ENCODE measurements around the gene KRT25. TPM values are rescaled to one million over a fixed set of nuclear protein-coding genes. Genes with fewer than 3 reads are reported as not detected.

Gene KRT25, protein sequence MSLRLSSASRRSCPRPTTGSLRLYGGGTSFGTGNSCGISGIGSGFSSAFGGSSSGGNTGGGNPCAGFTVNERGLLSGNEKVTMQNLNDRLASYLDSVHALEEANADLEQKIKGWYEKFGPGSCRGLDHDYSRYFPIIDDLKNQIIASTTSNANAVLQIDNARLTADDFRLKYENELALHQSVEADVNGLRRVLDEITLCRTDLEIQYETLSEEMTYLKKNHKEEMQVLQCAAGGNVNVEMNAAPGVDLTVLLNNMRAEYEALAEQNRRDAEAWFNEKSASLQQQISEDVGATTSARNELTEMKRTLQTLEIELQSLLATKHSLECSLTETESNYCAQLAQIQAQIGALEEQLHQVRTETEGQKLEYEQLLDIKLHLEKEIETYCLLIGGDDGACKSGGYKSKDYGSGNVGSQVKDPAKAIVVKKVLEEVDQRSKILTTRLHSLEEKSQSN
- total RNA-seq (2012; rRNA removed) (not detected in 2 replicates), polyA plus RNA-seq (2012; rRNA removed) (not detected in 2 replicates), Bru-seq, nascent RNA (not detected), BruChase-seq, experiment 1, labeled RNA remaining after a 6-hour chase (not detected), BruChase-seq, experiment 2, labeled RNA remaining after a 2-hour chase (not detected)
- polyA plus RNA-seq (2012; cell fraction: cytosol; rRNA removed): not detected in 2 replicates
- not detected in 2 replicates for polyA plus RNA-seq (2012; cell fraction: nucleus; rRNA removed; ENCODE audit: low replicate concordance)
- long read RNA-seq: 0 reads

- no peak within 1 kb of the TSS for H3K18ac ChIP-seq (ENCODE audit: low read depth, low read length)
- ChIA-PET POLR2A (ENCODE audit: unreplicated experiment) (no interaction called here), CTCF (no interaction called here)
- H4K5ac ChIP-seq (ENCODE audit: low read depth, low read length): no peak within 1 kb of the TSS
- H2BK15ac ChIP-seq (ENCODE audit: low read depth, low read length): no peak within 1 kb of the TSS
- BruUV-seq (replicated peaks): no TSS peak
- ATAC-seq (ENCODE audit: low read depth) (no peak), DNase-seq (no peak)
- H3K4me3 ChIP-seq (ENCODE audit: insufficient read depth, low read depth, low read length): no peak within 1 kb of the TSS
- no peaks in the 10 kb centered on the region; the same call in 1 of the 2 replicates for H3K9me3 ChIP-seq (ENCODE audit: control insufficient read depth, insufficient read depth, low read length)
- no peaks in the 10 kb centered on the region for H4K20me1 ChIP-seq (ENCODE audit: insufficient read depth, low read length)
- no peak within 1 kb of the TSS for H4K91ac ChIP-seq (ENCODE audit: insufficient read depth, low read depth, low read length)
- no CpG with 5 or more reads among the region's 4 CpGs for whole genome bisulfite sequencing, 2 experiments (ENCODE audit: extremely low coverage in 2 of 2, insufficient read length in 1 of 2)
- no peak within 1 kb of the TSS for H2BK20ac ChIP-seq (ENCODE audit: low read depth, low read length)
- H2AFZ ChIP-seq (replicated peaks; ENCODE audit: low read length, poor library complexity): no peak within 1 kb of the TSS
- no peak within 1 kb of the TSS for H3K27ac ChIP-seq (ENCODE audit: insufficient read depth, low read length)
- no peak within 1 kb of the TSS for H3K56ac ChIP-seq (ENCODE audit: extremely low read depth, insufficient read depth, low read length)
- no peak within 1 kb of the TSS for H3K4me2 ChIP-seq (ENCODE audit: low read depth, low read length)
- H3K14ac ChIP-seq (replicated peaks; ENCODE audit: low read depth, low read length): no peak within 1 kb of the TSS
- no peak within 1 kb of the TSS for H4K8ac ChIP-seq (ENCODE audit: low read depth in 2 of 2, low read length in 2 of 2)
- no peaks in the 10 kb centered on the region for H3K9me1 ChIP-seq (ENCODE audit: insufficient read depth, low read length)
- H3K9ac ChIP-seq (ENCODE audit: low read depth, low read length): no peak within 1 kb of the TSS
- no peak within 1 kb of the TSS for H2BK5ac ChIP-seq (ENCODE audit: low read depth, low read length, poor library complexity, severe bottlenecking)
- no peak within 1 kb of the TSS for H2BK120ac ChIP-seq (ENCODE audit: low read depth, low read length)
- H3K79me1 ChIP-seq (ENCODE audit: low read depth in 1 of 2, low read length in 2 of 2): no peaks in the 10 kb centered on the region
- H3K36me3 ChIP-seq (ENCODE audit: control insufficient read depth, insufficient read depth, low read length): no peaks in the 10 kb centered on the region
- in situ Hi-C loops (cut with MboI; ENCODE audit: low sequenced_read_pairs): no loop called here
- dilution Hi-C loops (cut with HindIII; ENCODE audit: low sequenced_read_pairs, unreplicated experiment): no loop called here
- H3K23ac ChIP-seq (ENCODE audit: low read depth, low read length): no peak within 1 kb of the TSS
- peaks cover 13% of the 10 kb centered on the region for H3K27me3 ChIP-seq (ENCODE audit: control insufficient read depth, insufficient read depth, low read length)
- H3K4me1 ChIP-seq (ENCODE audit: control insufficient read depth, insufficient read depth, low read length): no peaks in the 10 kb centered on the region
- H3K4ac ChIP-seq (ENCODE audit: low read depth, low read length): no peak within 1 kb of the TSS
- H2AK5ac ChIP-seq (ENCODE audit: low read depth, low read length): no peak within 1 kb of the TSS
- intact Hi-C loops (cut with micrococcal nuclease): loop anchor here (10.0 kb wide), 1 partner anchor 50 kb away; the partner anchor contains the start of gene KRT24
- no peak within 1 kb of the TSS for H2AK9ac ChIP-seq (replicated peaks; ENCODE audit: low read depth, low read length, poor library complexity)
- no peak for TF ChIP-seq ELK1 (IDR thresholded peaks at IDR 0.05; ENCODE audit: borderline replicate concordance, low read depth, low read length)
- no peak for TF ChIP-seq NFE2L2 (IDR thresholded peaks at IDR 0.05; ENCODE audit: low read depth, low read length)
- TF ChIP-seq RCOR1 (IDR thresholded peaks at IDR 0.05; ENCODE audit: insufficient replicate concordance, low read length): no peak
- no peak for TF ChIP-seq SMC3 (IDR thresholded peaks at IDR 0.05; ENCODE audit: low read depth, low read length)
- no peak for TF ChIP-seq CEBPB (IDR thresholded peaks at IDR 0.05; ENCODE audit: low read depth, low read length)
- TF ChIP-seq USF2 (IDR thresholded peaks at IDR 0.05; ENCODE audit: low read depth, low read length): no peak
- no peak for TF ChIP-seq CTCF (conservative IDR thresholded peaks at IDR 0.05; ENCODE audit: low read depth, low read length)
- no peak for TF ChIP-seq POLR2A (IDR thresholded peaks at IDR 0.05; ENCODE audit: low read depth, low read length)
- no peak for TF ChIP-seq CHD1 (IDR thresholded peaks at IDR 0.05; ENCODE audit: low read depth, low read length)
- TF ChIP-seq MAZ (IDR thresholded peaks at IDR 0.05; ENCODE audit: borderline replicate concordance, low read depth, low read length): no peak
- TF ChIP-seq FOS (IDR thresholded peaks at IDR 0.05; ENCODE audit: low read depth, low read length): no peak
- no peak for TF ChIP-seq BHLHE40 (IDR thresholded peaks at IDR 0.05; ENCODE audit: low read depth, low read length)
- TF ChIP-seq MXI1 (IDR thresholded peaks at IDR 0.05; ENCODE audit: borderline replicate concordance, low read depth, low read length): no peak
- TF ChIP-seq RFX5 (IDR thresholded peaks at IDR 0.05; ENCODE audit: low read depth, low read length): no peak
Measured at GRCh38 chr17:40755231-40755630, at the start of gene KRT25. Gene KRT25 (minus strand): TSS chr17:40755331. CDS start chr17:40755271, 60 bp downstream.
